Erythroblast (primary cell): ENCODE results near the gene CKAP2.

Experiments
- GATA1 ChIP-seq: IDR thresholded peaks from 2 replicates; pipeline ENCODE4 v1.6.1; 2011; ENCODE audit warnings: low read depth, mild to moderate bottlenecking, control low read depth, low read length, moderate library complexity
- POLR2A ChIP-seq: IDR thresholded peaks from 2 replicates; pipeline ENCODE4 v1.6.1; 2011; ENCODE audit warnings: mild to moderate bottlenecking, low read length

DNA sequence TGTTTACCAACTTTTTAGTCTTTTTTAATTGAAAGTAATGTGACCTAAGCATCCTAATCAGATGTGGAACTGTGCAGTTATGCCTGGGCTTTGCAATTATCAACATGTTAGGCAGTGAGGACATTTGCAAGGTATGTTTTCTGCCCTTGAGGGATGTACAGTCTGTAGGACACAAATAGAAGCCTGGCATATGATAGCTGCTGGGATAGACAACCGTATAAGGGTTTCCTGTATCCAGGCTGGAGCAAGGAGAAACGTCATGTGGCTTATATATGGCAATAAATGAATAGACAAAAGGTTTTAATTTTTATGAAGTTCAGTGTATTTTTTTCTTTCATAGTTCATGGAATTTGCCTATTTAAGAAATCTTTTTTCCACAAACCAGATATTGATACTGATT lies 2.8 kb upstream of the CKAP2 start:
- TF ChIP-seq POLR2A (no peak), GATA1 (no peak)
